Chondrocyte (in vitro differentiated cells): ENCODE measurements around the gene MT1F. TPM values are rescaled to one million over a fixed set of nuclear protein-coding genes. Genes with fewer than 3 reads are reported as not detected.

Experiments
- DNase-seq: peaks from one replicate; pipeline ENCODE4 v3.0.0; 2021; ENCODE audit warnings: mixed read lengths, low spot score
- H3K27ac Mint-ChIP-seq: one replicate; pipeline ENCODE4 v1.8.0; 2021; ENCODE audit warnings: mild to moderate bottlenecking, moderate library complexity, mixed read lengths; ENCODE audit not compliant: unreplicated experiment
- H3K27me3 Mint-ChIP-seq: 2 replicates; pipeline ENCODE4 v1.8.0; 2021; ENCODE audit warnings: low read depth, mixed read lengths
- H3K36me3 Mint-ChIP-seq: 2 replicates; pipeline ENCODE4 v1.8.0; 2021; ENCODE audit warnings: low read depth, mixed read lengths
- H3K4me1 Mint-ChIP-seq: 2 replicates; pipeline ENCODE4 v1.8.0; 2021; ENCODE audit warnings: low read depth, mild to moderate bottlenecking, mixed read lengths
- H3K4me3 Mint-ChIP-seq: one replicate; pipeline ENCODE4 v1.8.0; 2021; ENCODE audit warnings: mild to moderate bottlenecking, moderate library complexity, mixed read lengths; ENCODE audit not compliant: unreplicated experiment
- H3K9me3 Mint-ChIP-seq: 2 replicates; pipeline ENCODE4 v1.8.0; 2021; ENCODE audit warnings: low read depth, mixed read lengths
- total RNA-seq: library from RNA; stranded (reverse); gene quantifications from 3 replicates; pipeline ENCODE4 v1.2.1, GENCODE V29; 2021
- TF ChIP-seq, protein P1 (sequence below): fragments of 200-600 bp; sonication (generic); IDR thresholded peaks from 2 replicates; pipeline ENCODE4 v1.5.0; 2021; ENCODE audit warnings: antibody characterized with exemption, mild to moderate bottlenecking, moderate library complexity

MT1F gene
- total RNA-seq, 1 donor from 2014 or later, result 5.8 TPM

DNA sequence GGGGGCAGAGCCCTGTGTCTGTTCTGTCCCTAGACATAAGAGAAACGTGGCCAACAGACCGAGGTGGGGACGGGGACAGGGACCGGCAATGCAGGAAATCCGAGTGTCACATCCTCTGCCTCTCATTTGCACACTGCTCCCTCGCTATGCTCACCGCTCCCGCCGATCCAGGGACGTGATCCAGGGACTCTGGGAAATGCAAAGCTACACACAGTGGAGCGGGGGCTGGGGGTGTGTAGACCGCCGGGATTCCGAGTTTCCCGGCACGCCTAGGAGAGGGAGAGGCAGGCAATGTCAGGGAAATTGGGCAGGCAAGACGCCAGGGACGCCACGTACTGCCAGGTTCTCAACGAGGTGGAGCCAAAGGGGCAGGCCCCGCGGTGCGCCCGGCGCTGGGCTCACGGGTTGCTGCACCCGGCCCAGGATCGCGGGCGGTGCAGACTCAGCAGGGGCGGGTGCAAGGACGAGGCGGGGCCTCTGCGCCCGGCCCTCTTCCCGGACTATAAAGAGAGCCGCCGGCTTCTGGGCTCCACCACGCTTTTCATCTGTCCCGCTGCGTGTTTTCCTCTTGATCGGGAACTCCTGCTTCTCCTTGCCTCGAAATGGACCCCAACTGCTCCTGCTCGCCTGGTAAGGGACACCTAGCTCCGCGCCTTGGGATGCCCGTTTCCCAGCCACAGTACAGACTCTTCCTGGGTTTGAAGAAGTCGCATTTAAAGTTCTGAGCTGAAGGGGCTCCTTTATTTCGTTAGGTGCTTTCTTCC, 24.4 kb downstream of the MT1F start, which contains the start of gene MT1X:
Gene MT1X (plus strand): TSS at position 532 of the 764 bp plus-strand sequence. CDS start 71 bp downstream, at position 603.
- peak within 1 kb of the TSS; percentile 85 for H3K4me3 Mint-ChIP-seq
- TF ChIP-seq, protein P1, sequence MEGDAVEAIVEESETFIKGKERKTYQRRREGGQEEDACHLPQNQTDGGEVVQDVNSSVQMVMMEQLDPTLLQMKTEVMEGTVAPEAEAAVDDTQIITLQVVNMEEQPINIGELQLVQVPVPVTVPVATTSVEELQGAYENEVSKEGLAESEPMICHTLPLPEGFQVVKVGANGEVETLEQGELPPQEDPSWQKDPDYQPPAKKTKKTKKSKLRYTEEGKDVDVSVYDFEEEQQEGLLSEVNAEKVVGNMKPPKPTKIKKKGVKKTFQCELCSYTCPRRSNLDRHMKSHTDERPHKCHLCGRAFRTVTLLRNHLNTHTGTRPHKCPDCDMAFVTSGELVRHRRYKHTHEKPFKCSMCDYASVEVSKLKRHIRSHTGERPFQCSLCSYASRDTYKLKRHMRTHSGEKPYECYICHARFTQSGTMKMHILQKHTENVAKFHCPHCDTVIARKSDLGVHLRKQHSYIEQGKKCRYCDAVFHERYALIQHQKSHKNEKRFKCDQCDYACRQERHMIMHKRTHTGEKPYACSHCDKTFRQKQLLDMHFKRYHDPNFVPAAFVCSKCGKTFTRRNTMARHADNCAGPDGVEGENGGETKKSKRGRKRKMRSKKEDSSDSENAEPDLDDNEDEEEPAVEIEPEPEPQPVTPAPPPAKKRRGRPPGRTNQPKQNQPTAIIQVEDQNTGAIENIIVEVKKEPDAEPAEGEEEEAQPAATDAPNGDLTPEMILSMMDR, result no peak
- peak within 1 kb of the TSS; percentile 76 for H3K27ac Mint-ChIP-seq
- peaks cover 30% of the 10 kb centered on the region for H3K4me1 Mint-ChIP-seq
- H3K36me3 Mint-ChIP-seq, result peaks cover 5% of the 10 kb centered on the region
- no peak for DNase-seq
- no peaks in the 10 kb centered on the region for H3K27me3 Mint-ChIP-seq
- peaks cover 9% of the 10 kb centered on the region for H3K9me3 Mint-ChIP-seq

DNA sequence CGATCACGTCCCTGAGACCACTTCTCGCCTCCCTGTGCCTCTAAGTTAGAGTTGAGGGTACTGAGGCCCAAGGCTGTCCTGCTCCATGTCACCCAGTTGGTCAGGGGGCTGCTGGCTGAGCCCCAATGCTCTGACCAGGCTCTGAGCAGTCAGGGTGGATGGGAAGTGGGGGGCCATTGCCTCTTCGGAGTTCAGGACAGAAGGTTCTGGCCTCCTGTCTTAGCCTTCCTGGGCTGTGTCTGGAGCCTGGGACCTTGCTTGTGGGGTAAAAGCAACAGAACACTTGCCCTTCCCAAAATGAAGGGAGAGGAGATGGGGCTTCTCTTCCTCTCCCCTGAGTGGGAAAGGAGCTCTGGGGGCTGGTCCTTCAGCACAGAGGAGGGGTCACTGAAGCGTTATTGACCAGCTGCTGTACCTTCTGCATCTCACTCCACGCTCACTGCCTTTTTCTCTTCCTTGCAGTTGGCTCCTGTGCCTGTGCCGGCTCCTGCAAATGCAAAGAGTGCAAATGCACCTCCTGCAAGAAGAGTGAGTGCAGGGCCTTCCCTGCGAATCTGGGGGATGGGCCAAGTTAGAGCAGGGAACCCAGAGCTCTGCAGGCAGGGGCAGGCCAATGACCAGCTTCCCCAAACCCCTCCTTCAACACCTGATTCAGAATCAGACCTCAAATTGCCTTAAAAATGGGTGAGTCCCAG, 25.1 kb downstream of the MT1F start:
- TF ChIP-seq, protein P1, result no peak
- no peak overlapping the region for H3K27ac Mint-ChIP-seq
- H3K4me1 Mint-ChIP-seq, result peaks cover 30% of the 10 kb centered on the region
- peaks cover 11% of the 10 kb centered on the region for H3K9me3 Mint-ChIP-seq
- no peaks in the 10 kb centered on the region for H3K27me3 Mint-ChIP-seq
- peak overlapping the region; percentile 85 for H3K4me3 Mint-ChIP-seq
- no peak for DNase-seq
- H3K36me3 Mint-ChIP-seq, result peaks cover 7% of the 10 kb centered on the region

DNA sequence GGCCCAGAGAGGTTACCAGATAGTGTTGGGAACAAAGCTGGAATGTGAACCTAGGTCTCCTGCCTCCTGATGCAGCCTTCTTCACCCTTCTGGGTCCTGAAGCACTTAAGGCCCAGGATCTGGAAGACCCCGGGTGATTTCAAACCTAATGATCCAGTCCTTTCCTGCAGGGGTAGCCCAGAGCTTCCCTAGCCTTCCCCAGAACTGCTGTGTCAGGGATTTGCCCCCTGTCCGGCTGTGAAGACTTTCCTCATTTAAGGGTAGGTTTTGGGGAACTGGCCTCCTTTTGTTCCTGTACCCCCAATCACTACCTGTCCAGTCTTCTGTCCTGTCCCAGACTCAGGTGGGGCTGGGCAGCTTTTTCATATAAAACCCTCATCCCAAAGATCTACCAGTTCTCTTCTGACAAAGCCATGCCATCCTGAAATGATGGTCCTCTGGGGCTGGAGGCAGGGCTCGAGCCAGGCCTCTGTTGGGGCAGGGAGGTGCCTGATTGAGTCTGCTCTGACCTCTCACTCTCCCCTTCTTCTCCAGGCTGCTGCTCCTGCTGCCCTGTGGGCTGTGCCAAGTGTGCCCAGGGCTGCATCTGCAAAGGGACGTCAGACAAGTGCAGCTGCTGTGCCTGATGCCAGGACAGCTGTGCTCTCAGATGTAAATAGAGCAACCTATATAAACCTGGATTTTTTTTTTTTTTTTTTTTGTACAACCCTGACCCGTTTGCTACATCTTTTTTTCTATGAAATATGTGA, 25.8 kb downstream of the MT1F start:
- no peaks in the 10 kb centered on the region for H3K27me3 Mint-ChIP-seq
- TF ChIP-seq, protein P1, result no peak
- H3K4me3 Mint-ChIP-seq, result peak overlapping the region; percentile 85

GRCh38 chr16:56684256-56684925, 26.6 kb downstream of the MT1F start:
- no peaks in the 10 kb centered on the region for H3K27me3 Mint-ChIP-seq
- TF ChIP-seq, protein P1, result no peak
- H3K27ac Mint-ChIP-seq, result no peak overlapping the region
- H3K4me1 Mint-ChIP-seq, result peaks cover 40% of the 10 kb centered on the region
- DNase-seq, result no peak
- H3K9me3 Mint-ChIP-seq, result peaks cover 15% of the 10 kb centered on the region
- peaks cover 8% of the 10 kb centered on the region for H3K36me3 Mint-ChIP-seq
- no peak overlapping the region for H3K4me3 Mint-ChIP-seq

More for the DNA sequence above, 25.8 kb downstream of the MT1F start:
- no peak for DNase-seq
- Mint-ChIP-seq H3K36me3 (peaks cover 8% of the 10 kb centered on the region), H3K4me1 (peaks cover 33% of the 10 kb centered on the region), H3K9me3 (peaks cover 15% of the 10 kb centered on the region), H3K27ac (no peak overlapping the region)
